Measurements from ENCODE around the gene GNAO1.

DNA sequence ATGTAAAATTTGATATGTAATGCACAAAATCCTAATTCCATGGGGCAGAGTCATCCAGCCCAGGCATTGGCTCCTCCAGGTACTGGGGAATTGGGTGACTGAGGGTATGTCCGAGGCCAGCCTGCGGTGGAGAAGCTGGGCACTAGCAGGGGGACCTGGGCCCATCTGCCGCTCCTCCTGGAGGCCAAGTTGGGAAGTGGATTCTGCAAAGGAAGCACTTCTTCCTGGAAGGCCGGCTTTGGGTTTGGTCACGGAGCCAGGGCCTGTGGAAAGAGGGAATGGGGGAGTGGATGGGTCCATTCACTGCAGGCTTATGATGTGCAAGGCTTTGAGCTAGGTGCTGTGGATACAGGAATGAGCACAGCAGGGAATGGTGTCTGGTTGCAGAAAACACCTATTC lies 85.8 kb downstream of the GNAO1 start:
- no peak for TF ChIP-seq EZH2 (IDR thresholded peaks at IDR 0.05; ENCODE audit: low read length)
- TF ChIP-seq, protein P1, sequence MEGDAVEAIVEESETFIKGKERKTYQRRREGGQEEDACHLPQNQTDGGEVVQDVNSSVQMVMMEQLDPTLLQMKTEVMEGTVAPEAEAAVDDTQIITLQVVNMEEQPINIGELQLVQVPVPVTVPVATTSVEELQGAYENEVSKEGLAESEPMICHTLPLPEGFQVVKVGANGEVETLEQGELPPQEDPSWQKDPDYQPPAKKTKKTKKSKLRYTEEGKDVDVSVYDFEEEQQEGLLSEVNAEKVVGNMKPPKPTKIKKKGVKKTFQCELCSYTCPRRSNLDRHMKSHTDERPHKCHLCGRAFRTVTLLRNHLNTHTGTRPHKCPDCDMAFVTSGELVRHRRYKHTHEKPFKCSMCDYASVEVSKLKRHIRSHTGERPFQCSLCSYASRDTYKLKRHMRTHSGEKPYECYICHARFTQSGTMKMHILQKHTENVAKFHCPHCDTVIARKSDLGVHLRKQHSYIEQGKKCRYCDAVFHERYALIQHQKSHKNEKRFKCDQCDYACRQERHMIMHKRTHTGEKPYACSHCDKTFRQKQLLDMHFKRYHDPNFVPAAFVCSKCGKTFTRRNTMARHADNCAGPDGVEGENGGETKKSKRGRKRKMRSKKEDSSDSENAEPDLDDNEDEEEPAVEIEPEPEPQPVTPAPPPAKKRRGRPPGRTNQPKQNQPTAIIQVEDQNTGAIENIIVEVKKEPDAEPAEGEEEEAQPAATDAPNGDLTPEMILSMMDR (optimal IDR thresholded peaks at IDR 0.05 in 1 of 3, IDR thresholded peaks at IDR 0.05 in 1 of 3, conservative IDR thresholded peaks at IDR 0.05 in 1 of 3; ENCODE audit: extremely low read depth in 1 of 3, insufficient read depth in 2 of 3, low read length in 3 of 3): peak in 2 of 3 experiments; percentile 14 to 15

All from keratinocyte (primary cell).